Activated CD4-positive, alpha-beta T cell treated with anti-CD3 and anti-CD28 coated beads for 36 hours (primary cell): ENCODE results near the gene MRPS10. TPM values are rescaled to one million over a fixed set of nuclear protein-coding genes. Genes with fewer than 3 reads are reported as not detected.

ENCODE experiments used
- ATAC-seq: fragments of 200-7000 bp; cut with Tn5 transposase; one replicate; pipeline ENCODE4 v1.10.0; 2021; ENCODE audit warnings: mild to moderate bottlenecking, moderate library complexity
- CTCF ChIA-PET: fragments of 350-600 bp; sonication (Branson Sonifier 250); formaldehyde crosslinking; loops from one replicate; lab custom pipeline; 2021; ENCODE audit warnings: antibody characterized with exemption; lab: Charles Lee
- POLR2A ChIA-PET: fragments of 350-600 bp; sonication (Branson Sonifier 250); formaldehyde crosslinking; loops from one replicate; lab custom pipeline; 2021; ENCODE audit warnings: antibody characterized with exemption, inconsistent platforms; lab: Charles Lee
- DNase-seq: peaks from one replicate; pipeline ENCODE4 v3.0.0-alpha.2; 2020
- H3K27ac Mint-ChIP-seq: one replicate; pipeline ENCODE4 v1.8.0; 2021; ENCODE audit warnings: mixed read lengths
- H3K27me3 Mint-ChIP-seq: one replicate; pipeline ENCODE4 v1.8.0; 2021; ENCODE audit warnings: mixed read lengths
- H3K36me3 Mint-ChIP-seq: one replicate; pipeline ENCODE4 v1.8.0; 2021; ENCODE audit warnings: low read depth, mixed read lengths
- H3K4me1 Mint-ChIP-seq: one replicate; pipeline ENCODE4 v1.8.0; 2021; ENCODE audit warnings: mixed read lengths
- H3K4me3 Mint-ChIP-seq: one replicate; pipeline ENCODE4 v1.8.0; 2021; ENCODE audit warnings: mild to moderate bottlenecking, moderate library complexity, mixed read lengths
- H3K9me3 Mint-ChIP-seq: one replicate; pipeline ENCODE4 v1.8.0; 2021; ENCODE audit warnings: low read depth, mixed read lengths
- intact Hi-C, 2 experiments: fragments of 100-400 bp; cut with DNase I in 1 of 2; cut with micrococcal nuclease in 1 of 2; formaldehyde crosslinking; loops; one replicate each; pipeline versions ENCODE4 v1.14.2 to v1.15.1; 2022 to 2024; cut with DNase I, micrococcal nuclease
- total RNA-seq, 2 experiments: library from RNA; stranded (reverse); gene quantifications; one replicate each; pipeline ENCODE4 v1.2.3, GENCODE V29; 2021

The MRPS10 gene
- total RNA-seq, result 10 to 100 TPM; 35.2 to 36.2 TPM

- H3K27ac Mint-ChIP-seq, result peak within 1 kb of the TSS; percentile 95
- POLR2A ChIA-PET, result interaction anchor here (0.7 kb wide), 1 partner anchor 173 kb away, joined by 13 read pairs; no protein-coding TSS in a partner anchor
- peaks cover 32% of the 10 kb centered on the region for H3K4me1 Mint-ChIP-seq
- no peaks in the 10 kb centered on the region for H3K27me3 Mint-ChIP-seq
- H3K4me3 Mint-ChIP-seq, result peak within 1 kb of the TSS; percentile 100
- ATAC-seq, result peak; percentile 99
- CTCF ChIA-PET, result interaction anchor here (0.6 to 3.8 kb wide), 17 partner anchors 9 to 441 kb away, joined by 3 to 24 read pairs (median 4); partner anchors contain the start of gene UBR2
- H3K9me3 Mint-ChIP-seq, result no peaks in the 10 kb centered on the region
- peaks cover 19% of the 10 kb centered on the region for H3K36me3 Mint-ChIP-seq
- intact Hi-C loops, result loop anchor here (1.0 to 5.0 kb wide), 14 partner anchors 140 to 795 kb away; partner anchors contain the start of genes BYSL (in 2 of the 2), MED20 (in 2 of the 2), PRICKLE4 (in 2 of the 2) and MEA1 (in 1 of the 2)
- DNase-seq, result peak; percentile 95
Measured at GRCh38 chr6:42217519-42218367, at the start of gene MRPS10. Gene MRPS10, minus strand, starts transcription at chr6:42217861. Its CDS starts 12 bp downstream, at chr6:42217849.

GRCh38 chr6:42266538-42266937 is 48.9 kb upstream of the MRPS10 start:
- DNase-seq, result no peak
- Mint-ChIP-seq H3K27ac (no peak overlapping the region), H3K9me3 (no peaks in the 10 kb centered on the region), H3K27me3 (no peaks in the 10 kb centered on the region), H3K4me1 (no peaks in the 10 kb centered on the region), H3K4me3 (no peak overlapping the region), H3K36me3 (peaks cover 17% of the 10 kb centered on the region)
- intact Hi-C loops, result no loop called here
- ChIA-PET CTCF (no interaction called here), POLR2A (no interaction called here)
- no peak for ATAC-seq

DNA sequence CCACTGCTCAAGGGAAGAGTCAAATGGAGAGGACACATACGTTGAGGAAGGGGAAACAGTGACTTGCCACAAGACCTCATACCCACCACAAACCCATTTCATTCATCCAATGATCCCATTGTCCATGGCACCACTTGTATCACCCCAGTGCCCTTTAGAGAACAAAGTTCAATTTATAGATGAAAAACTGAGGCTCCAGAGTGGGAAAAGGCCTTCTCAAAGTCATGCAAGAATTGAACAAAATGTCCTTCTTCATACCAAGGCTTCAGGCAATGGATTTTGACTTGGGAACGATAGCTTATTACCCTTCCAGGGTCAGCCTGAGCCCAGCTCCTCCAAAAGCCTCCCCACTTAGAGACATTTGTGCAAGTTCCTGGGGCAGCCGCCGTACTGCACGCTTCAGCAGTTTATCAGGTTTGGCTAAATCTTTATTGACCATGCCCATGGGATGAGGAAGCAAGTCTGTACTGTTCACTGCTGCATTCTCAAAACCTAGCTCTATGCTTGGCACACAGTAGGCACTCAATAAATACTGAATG is 47.3 kb upstream of the MRPS10 start:
- Mint-ChIP-seq H3K27ac (no peak overlapping the region), H3K27me3 (no peaks in the 10 kb centered on the region), H3K36me3 (peaks cover 19% of the 10 kb centered on the region), H3K4me1 (no peaks in the 10 kb centered on the region), H3K4me3 (no peak overlapping the region), H3K9me3 (no peaks in the 10 kb centered on the region)
- no peak for DNase-seq
- CTCF ChIA-PET, result interaction anchor here (0.6 to 7.6 kb wide), 3 partner anchors 26 to 795 kb away, joined by 3 to 101 read pairs (median 4); no protein-coding TSS in a partner anchor
- intact Hi-C loops, result loop anchor here (5.0 kb wide), 2 partner anchors 267 to 282 kb away; no protein-coding TSS in a partner anchor
- ATAC-seq, result no peak
- POLR2A ChIA-PET, result no interaction called here

- Mint-ChIP-seq H3K9me3 (no peaks in the 10 kb centered on the region), H3K36me3 (peaks cover 19% of the 10 kb centered on the region), H3K4me3 (no peak overlapping the region), H3K27ac (no peak overlapping the region), H3K4me1 (no peaks in the 10 kb centered on the region), H3K27me3 (no peaks in the 10 kb centered on the region)
- CTCF ChIA-PET, result interaction anchor here (0.6 to 7.6 kb wide), 5 partner anchors 27 to 796 kb away, joined by 3 to 101 read pairs (median 4); no protein-coding TSS in a partner anchor
- POLR2A ChIA-PET, result no interaction called here
- intact Hi-C loops, result loop anchor here (5.0 kb wide), 2 partner anchors 268 to 283 kb away; no protein-coding TSS in a partner anchor
- ATAC-seq, result no peak
- DNase-seq, result no peak
Measured at GRCh38 chr6:42264162-42264851, 46.6 kb upstream of the MRPS10 start.

DNA sequence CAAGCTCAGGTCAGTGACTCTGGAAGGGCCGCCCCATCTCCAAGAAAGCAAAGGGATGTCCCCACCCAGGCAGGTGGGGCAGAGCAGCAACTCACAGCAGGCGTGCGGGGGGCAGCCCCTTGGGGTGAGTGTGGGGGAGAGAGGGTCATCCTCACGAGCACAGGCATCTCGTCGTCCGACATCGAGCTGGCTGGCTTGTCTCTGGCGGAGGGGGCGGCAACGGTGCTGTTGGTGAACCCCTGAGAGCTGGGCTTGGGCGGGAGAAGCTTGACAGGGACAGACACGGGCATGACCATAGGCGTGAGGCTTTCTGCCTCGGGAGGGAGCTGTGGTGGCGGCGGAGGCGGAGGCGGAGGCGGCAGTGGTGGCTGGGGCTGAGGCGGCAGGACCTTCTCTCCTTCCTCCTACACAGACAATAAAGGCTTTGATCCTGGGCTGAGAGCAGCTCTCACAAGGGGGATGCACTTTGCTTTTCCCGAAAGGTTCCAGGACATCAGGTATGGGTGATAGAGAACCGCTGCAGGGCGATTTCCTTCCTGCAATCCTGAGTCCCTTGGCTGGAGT is 45.6 kb upstream of the MRPS10 start:
- intact Hi-C loops, result loop anchor here (5.0 kb wide), 2 partner anchors 269 to 284 kb away; no protein-coding TSS in a partner anchor
- Mint-ChIP-seq H3K36me3 (peaks cover 15% of the 10 kb centered on the region), H3K4me3 (no peak overlapping the region), H3K4me1 (no peaks in the 10 kb centered on the region), H3K27ac (no peak overlapping the region), H3K27me3 (no peaks in the 10 kb centered on the region), H3K9me3 (no peaks in the 10 kb centered on the region)
- CTCF ChIA-PET, result interaction anchor here (0.7 to 7.6 kb wide), 4 partner anchors 29 to 283 kb away, joined by 3 to 101 read pairs (median 4); no protein-coding TSS in a partner anchor
- DNase-seq, result no peak
- POLR2A ChIA-PET, result no interaction called here
- ATAC-seq, result no peak

- Mint-ChIP-seq H3K4me3 (no peak overlapping the region), H3K27ac (peak overlapping the region; percentile 40), H3K9me3 (no peaks in the 10 kb centered on the region), H3K36me3 (peaks cover 19% of the 10 kb centered on the region), H3K27me3 (no peaks in the 10 kb centered on the region), H3K4me1 (no peaks in the 10 kb centered on the region)
- ChIA-PET POLR2A (no interaction called here), CTCF (interaction anchor here (0.5 to 7.6 kb wide), 21 partner anchors 9 to 363 kb away, joined by 3 to 101 read pairs (median 4); partner anchors contain the start of gene UBR2)
- intact Hi-C loops, result loop anchor here (1.0 to 5.0 kb wide), 4 partner anchors 271 to 286 kb away; no protein-coding TSS in a partner anchor
- peak; percentile 65 for DNase-seq
- peak; percentile 74 for ATAC-seq
Measured at GRCh38 chr6:42260972-42261371, 43.3 kb upstream of the MRPS10 start.

DNA sequence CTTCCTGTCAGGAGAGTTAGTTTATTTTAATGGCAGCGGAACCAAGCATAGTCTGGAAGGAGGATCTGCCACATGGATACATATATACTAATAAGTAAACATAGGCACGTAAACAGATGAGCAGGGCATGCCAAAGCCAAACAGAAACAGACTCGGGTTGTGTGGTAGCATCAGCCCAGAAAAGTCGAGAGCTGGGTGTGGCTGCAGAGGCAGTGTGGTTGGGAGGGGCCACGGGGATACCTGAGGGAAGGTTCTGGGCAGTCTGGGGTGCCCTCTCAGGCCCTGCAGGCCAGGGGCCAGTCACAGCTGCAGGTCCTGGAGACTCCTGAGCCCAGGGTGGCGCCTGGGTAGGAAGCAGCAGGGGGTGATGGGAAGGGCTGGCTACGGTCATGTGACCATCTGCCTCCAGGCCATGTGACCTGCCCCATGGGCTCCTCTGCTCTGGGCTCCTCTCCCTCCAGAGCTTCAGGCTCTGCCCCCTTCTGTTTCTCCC is 42.8 kb upstream of the MRPS10 start:
- no peak overlapping the region for H3K27ac Mint-ChIP-seq
- intact Hi-C loops, result loop anchor here (2.0 to 5.0 kb wide), 3 partner anchors 272 to 287 kb away; no protein-coding TSS in a partner anchor

GRCh38 chr6:42259841-42260395 is 42.3 kb upstream of the MRPS10 start:
- Mint-ChIP-seq H3K9me3 (no peaks in the 10 kb centered on the region), H3K27ac (no peak overlapping the region), H3K4me1 (peaks cover 5% of the 10 kb centered on the region), H3K27me3 (no peaks in the 10 kb centered on the region), H3K36me3 (peaks cover 19% of the 10 kb centered on the region), H3K4me3 (no peak overlapping the region)
- ChIA-PET POLR2A (no interaction called here), CTCF (interaction anchor here (0.6 to 7.6 kb wide), 12 partner anchors 18 to 362 kb away, joined by 3 to 101 read pairs (median 4); partner anchors contain the start of gene UBR2)
- intact Hi-C loops, result loop anchor here (2.0 to 5.0 kb wide), 3 partner anchors 272 to 287 kb away; no protein-coding TSS in a partner anchor
- no peak for ATAC-seq
- no peak for DNase-seq

More for the DNA sequence above, 42.8 kb upstream of the MRPS10 start:
- Mint-ChIP-seq H3K4me1 (peaks cover 3% of the 10 kb centered on the region), H3K4me3 (no peak overlapping the region), H3K27me3 (no peaks in the 10 kb centered on the region), H3K9me3 (no peaks in the 10 kb centered on the region), H3K36me3 (peaks cover 19% of the 10 kb centered on the region)
- DNase-seq (peak; percentile 27), ATAC-seq (peak; percentile 47)
- POLR2A ChIA-PET, result no interaction called here
- CTCF ChIA-PET, result interaction anchor here (0.6 to 7.6 kb wide), 17 partner anchors 10 to 363 kb away, joined by 3 to 101 read pairs (median 4); partner anchors contain the start of gene UBR2

DNA sequence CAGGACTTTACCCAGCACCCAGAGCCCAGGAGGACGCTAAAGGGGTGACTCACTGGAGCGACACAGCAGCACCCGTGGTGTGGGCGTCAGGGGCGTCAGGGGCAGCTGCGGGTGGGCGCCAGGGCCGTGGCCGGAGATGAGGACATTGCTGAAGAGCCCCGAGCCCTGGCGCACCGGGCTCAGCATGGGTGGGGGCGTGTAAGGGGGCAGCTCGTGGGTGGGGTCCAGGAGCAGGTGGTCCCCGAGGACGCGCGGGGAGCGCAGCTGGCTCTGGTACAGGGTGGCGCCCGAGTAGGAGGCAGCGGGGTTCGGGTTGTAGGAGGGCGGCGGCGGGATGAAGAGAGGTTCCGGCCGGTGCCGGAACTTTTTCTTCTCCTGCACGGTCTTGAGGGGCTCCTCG is 41.6 kb upstream of the MRPS10 start:
- Mint-ChIP-seq H3K36me3 (peaks cover 22% of the 10 kb centered on the region), H3K4me1 (peaks cover 5% of the 10 kb centered on the region), H3K27ac (no peak overlapping the region), H3K27me3 (no peaks in the 10 kb centered on the region), H3K9me3 (no peaks in the 10 kb centered on the region), H3K4me3 (no peak overlapping the region)
- CTCF ChIA-PET, result interaction anchor here (1.3 to 7.6 kb wide), 3 partner anchors 63 to 287 kb away, joined by 3 to 101 read pairs (median 3); no protein-coding TSS in a partner anchor
- DNase-seq (no peak), ATAC-seq (no peak)
- POLR2A ChIA-PET, result no interaction called here
- intact Hi-C loops, result no loop called here

- intact Hi-C loops, result no loop called here
- ChIA-PET CTCF (interaction anchor here (0.6 kb wide), 1 partner anchor 233 kb away, joined by 3 read pairs; no protein-coding TSS in a partner anchor), POLR2A (no interaction called here)
- H3K36me3 Mint-ChIP-seq, result peaks cover 21% of the 10 kb centered on the region
- peaks cover 5% of the 10 kb centered on the region for H3K4me1 Mint-ChIP-seq
- H3K27ac Mint-ChIP-seq, result no peak overlapping the region
- ATAC-seq, result no peak
- no peak for DNase-seq
- H3K9me3 Mint-ChIP-seq, result no peaks in the 10 kb centered on the region
- no peak overlapping the region for H3K4me3 Mint-ChIP-seq
- no peaks in the 10 kb centered on the region for H3K27me3 Mint-ChIP-seq
Measured at GRCh38 chr6:42257614-42258013, 40.0 kb upstream of the MRPS10 start.
